Measurements from ENCODE around the gene RAB11A. TPM values are rescaled to one million over a fixed set of nuclear protein-coding genes. Genes with fewer than 3 reads are reported as not detected.

RAB11A gene
- total RNA-seq, 1 donor from 2014 or later, result 190 TPM

- no peak for FAIRE-seq
- no peak for DNase-seq (ENCODE audit: low spot score in 2 of 2)
These were observed 46.0 kb downstream of the RAB11A start for GRCh38 chr15:65914981-65915925.

GRCh38 chr15:65916041-65916663 is 46.9 kb downstream of the RAB11A start:
- DNase-seq (ENCODE audit: low spot score in 2 of 2) (no peak), FAIRE-seq (no peak)

GRCh38 chr15:65916664-65917406 is 47.5 kb downstream of the RAB11A start:
- FAIRE-seq, result no peak
- DNase-seq (ENCODE audit: low spot score in 2 of 2), result peak in 1 of 2 donors; percentile 74

GRCh38 chr15:65917407-65917756 is 48.1 kb downstream of the RAB11A start:
- FAIRE-seq, result no peak

GRCh38 chr15:65917936-65918335 is 48.6 kb downstream of the RAB11A start:
- FAIRE-seq (no peak), DNase-seq (ENCODE audit: low spot score in 2 of 2) (no peak)

More at GRCh38 chr15:65917407-65917756, 48.1 kb downstream of the RAB11A start:
- DNase-seq (ENCODE audit: low spot score in 2 of 2), result no peak

- FAIRE-seq, result no peak
- DNase-seq (ENCODE audit: low spot score in 2 of 2), result no peak
These were observed 49.1 kb downstream of the RAB11A start for GRCh38 chr15:65918357-65918920.

GRCh38 chr15:65918945-65919344 is 49.7 kb downstream of the RAB11A start:
- FAIRE-seq (no peak), DNase-seq (ENCODE audit: low spot score in 2 of 2) (no peak)

GRCh38 chr15:65919353-65919752 is 50.1 kb downstream of the RAB11A start:
- DNase-seq (ENCODE audit: low spot score in 2 of 2) (no peak), FAIRE-seq (no peak)

- DNase-seq (ENCODE audit: low spot score in 2 of 2), result no peak
- no peak for FAIRE-seq
These were observed 50.8 kb downstream of the RAB11A start for GRCh38 chr15:65920121-65920520.

- FAIRE-seq (no peak), DNase-seq (ENCODE audit: low spot score in 2 of 2) (no peak)
These were observed 51.6 kb downstream of the RAB11A start for GRCh38 chr15:65920825-65921309.

- FAIRE-seq, result no peak
- DNase-seq (ENCODE audit: low spot score in 2 of 2), result no peak
These were observed 52.5 kb downstream of the RAB11A start for GRCh38 chr15:65921780-65922179.

GRCh38 chr15:65922621-65923020 is 53.3 kb downstream of the RAB11A start:
- DNase-seq (ENCODE audit: low spot score in 2 of 2) (no peak), FAIRE-seq (no peak)

- no peak for DNase-seq (ENCODE audit: low spot score in 2 of 2)
- no peak for FAIRE-seq
These were observed 54.0 kb downstream of the RAB11A start for GRCh38 chr15:65923264-65923663.

GRCh38 chr15:65924004-65924403 is 54.7 kb downstream of the RAB11A start:
- FAIRE-seq, result no peak
- DNase-seq (ENCODE audit: low spot score in 2 of 2), result no peak

GRCh38 chr15:65925338-65925737 is 56.0 kb downstream of the RAB11A start:
- DNase-seq (ENCODE audit: low spot score in 2 of 2) (no peak), FAIRE-seq (no peak)

- no peak for DNase-seq (ENCODE audit: low spot score in 2 of 2)
- no peak for FAIRE-seq
These were observed 57.2 kb downstream of the RAB11A start for GRCh38 chr15:65926459-65926858.

GRCh38 chr15:65926899-65927298 is 57.6 kb downstream of the RAB11A start:
- FAIRE-seq, result no peak

GRCh38 chr15:65927545-65927944 is 58.3 kb downstream of the RAB11A start:
- DNase-seq (ENCODE audit: low spot score in 2 of 2) (no peak), FAIRE-seq (no peak)

More at GRCh38 chr15:65926899-65927298, 57.6 kb downstream of the RAB11A start:
- DNase-seq (ENCODE audit: low spot score in 2 of 2), result no peak

GRCh38 chr15:65929573-65929972 is 60.3 kb downstream of the RAB11A start:
- FAIRE-seq (no peak), DNase-seq (ENCODE audit: low spot score in 2 of 2) (no peak)

GRCh38 chr15:65930134-65930533 is 60.8 kb downstream of the RAB11A start:
- FAIRE-seq (no peak), DNase-seq (ENCODE audit: low spot score in 2 of 2) (no peak)

GRCh38 chr15:65931221-65931620 is 61.9 kb downstream of the RAB11A start:
- DNase-seq (ENCODE audit: low spot score in 2 of 2), result no peak
- no peak for FAIRE-seq
